Adrenal gland (tissue), 12 donors: ENCODE data around the gene TSPEAR. TPM values are rescaled to one million over a fixed set of nuclear protein-coding genes. Genes with fewer than 3 reads are reported as not detected.
"Not testable (repeated sequence)": the region's sequence is repeated elsewhere in the genome, so short reads cannot be mapped to it uniquely, and the experiment has no call there.

Experiments used
- DNase-seq, 7 donors: peaks; one replicate each; pipeline ENCODE4 v3.0.0-alpha.2; 2019 to 2020
- H3K27ac ChIP-seq, 5 donors: fragments of 200-600 bp; sonication (generic) in 4 of 5; 1 replicate in 3 of 5; 2 replicates in 2 of 5; pipeline versions ENCODE4 v1.5.1 to v1.8.0; 2016 to 2020; ENCODE audit warnings: mild to moderate bottlenecking in 1 of 5
- H3K27me3 ChIP-seq: fragments of 200-600 bp; 2 replicates; pipeline ENCODE4 v1.8.0; 2021
- H3K36me3 ChIP-seq, 2 donors: fragments of 200-600 bp; replicated peaks in 1 of 2; 1 replicate in 1 of 2; 2 replicates in 1 of 2; pipeline versions ENCODE4 v1.5.1 to v1.8.0; 2018 to 2022
- H3K4me1 ChIP-seq, 2 donors: fragments of 200-600 bp; replicated peaks in 1 of 2; 1 replicate in 1 of 2; 2 replicates in 1 of 2; pipeline versions ENCODE4 v1.5.1 to v1.8.0; 2018 to 2021
- H3K4me3 ChIP-seq, 4 donors: fragments of 200-600 bp; sonication (generic) in 3 of 4; one replicate each; pipeline ENCODE4 v1.5.1; 2016 to 2018
- H3K9me3 ChIP-seq, 3 donors: fragments of 200-600 bp; sonication (generic) in 1 of 3; replicated peaks in 1 of 3; 1 replicate in 2 of 3; 2 replicates in 1 of 3; pipeline versions ENCODE4 v1.5.1 to v1.8.0; 2016 to 2021
- CTCF ChIP-seq, 6 experiments: fragments of 450-650 bp in 4 of 6; fragments of 200-600 bp in 2 of 6; sonication (generic) in 1 of 6; IDR thresholded peaks; 1 replicate in 5 of 6; 2 replicates in 1 of 6; pipeline versions ENCODE4 v1.5.1 to v1.8.0; 2016 to 2021; ENCODE audit warnings: antibody characterized with exemption in 6 of 6, mild to moderate bottlenecking in 2 of 6, moderate library complexity in 1 of 6
- POLR2A ChIP-seq, 2 donors: fragments of 450-650 bp; IDR thresholded peaks; one replicate each; pipeline ENCODE4 v1.6.1; 2017; ENCODE audit warnings: antibody characterized with exemption in 2 of 2, mild to moderate bottlenecking in 2 of 2, moderate library complexity in 1 of 2
- whole genome bisulfite sequencing, 4 donors: extraction: QIAGEN DNeasy Blood & Tissue Kit in 2 of 4; methylation state at CpG; one replicate each; pipeline versions ENCODE4 v1.1.5 to v1.1.7; 2013 to 2017; 5-methylcytosine and 5-hydroxymethylcytosine counted together
- intact Hi-C, 2 donors: fragments of 100-400 bp; cut with DNase I; formaldehyde crosslinking; loops; one replicate each; pipeline versions ENCODE4 v1.14.1 to v1.15.0; 2022 to 2023
- polyA plus RNA-seq, 3 donors: library from polyadenylated mRNA; stranded (reverse); fragments of 200-250 nt in 2 of 3; fragments of 350-450 nt in 1 of 3; fragmentation: Illumina TruSeq in 1 of 3; extraction: RNeasy Lipid Tissue Mini Kit (QIAGEN cat#74804) in 1 of 3; gene quantifications; one replicate each; pipeline ENCODE4 v1.2.3, GENCODE V29; 2013 to 2014
- total RNA-seq, 9 donors: library from RNA; depleted of rRNA in 4 of 9; stranded (reverse); fragments of >200 nt in 4 of 9; fragments of 120-200 nt in 1 of 9; fragmentation: NEBNext Ultra II Directional in 1 of 9; extraction: Animal tissue kit (Norgen Biotek cat#: 25700) in 1 of 9; gene quantifications; one replicate each; pipeline versions ENCODE4 v1.1.0 to v1.2.4, GENCODE V29; 2013 to 2023
- donor health status: healthy with polysubstance abuse.
- donor health status: Bipolar disorder and iron deficiency.
- donor health status: DM: yes; HTN: yes; CAD: no.
- donor health status: DM: no; HTN: no; CAD: no.
- donor health status: DM: no; HTN: no; CAD: no.
- donor health status: DM: yes; HTN: yes; CAD: no.

TSPEAR gene
- total and polyA plus RNA-seq, 12 donors, result not detected

- Histone ChIP-seq H3K4me1 (no peaks in the 10 kb centered on the region), H3K9me3 (no peaks in the 10 kb centered on the region), H3K27ac (no peak overlapping the region), H3K27me3 (no peaks in the 10 kb centered on the region), H3K36me3 (no peaks in the 10 kb centered on the region), H3K4me3 (no peak overlapping the region)
- 67 to 79% (median 76%) methylated on average over 10 to 14 of the region's 14 CpGs for WGBS, 4 donors
- no peak for DNase-seq
- intact Hi-C loops, result no loop called here
- TF ChIP-seq CTCF (IDR thresholded peaks at IDR 0.05) (no peak), POLR2A (IDR thresholded peaks at IDR 0.05) (no peak)
These were observed 228.6 kb downstream of the TSPEAR start for GRCh38 chr21:44482581-44483287.

GRCh38 chr21:44480200-44481053 lies 230.9 kb downstream of the TSPEAR start:
- Histone ChIP-seq H3K4me1 (no peaks in the 10 kb centered on the region), H3K36me3 (no peaks in the 10 kb centered on the region), H3K27me3 (no peaks in the 10 kb centered on the region), H3K9me3 (no peaks in the 10 kb centered on the region), H3K27ac (no peak overlapping the region), H3K4me3 (no peak overlapping the region)
- 68 to 83% (median 77%) methylated on average over 10 to 16 of the region's 16 CpGs for WGBS, 4 donors
- intact Hi-C loops, result no loop called here
- TF ChIP-seq POLR2A (IDR thresholded peaks at IDR 0.05), result no peak
- no peak for TF ChIP-seq CTCF (IDR thresholded peaks at IDR 0.05)
- DNase-seq, result no peak

- peak; percentile 43 to 84 (median 55) for DNase-seq
- peak; percentile 46 to 76 (median 68) for TF ChIP-seq CTCF (IDR thresholded peaks at IDR 0.05)
These were observed 231.7 kb downstream of the TSPEAR start for GRCh38 chr21:44479556-44480199.

GRCh38 chr21:44478801-44479167 lies 232.6 kb downstream of the TSPEAR start:
- WGBS, 4 donors, result 83 to 88% (median 87%) methylated on average over 3 to 5 of the region's 5 CpGs

More at GRCh38 chr21:44479556-44480199, 231.7 kb downstream of the TSPEAR start:
- H3K4me1 ChIP-seq, H3K9me3 ChIP-seq, H3K27ac ChIP-seq, H3K27me3 ChIP-seq, H3K36me3 ChIP-seq, H3K4me3 ChIP-seq, intact Hi-C loops: not testable (repeated sequence)
- WGBS, 4 donors, result 30 to 43% (median 38%) methylated on average over 13 to 21 of the region's 21 CpGs

More at GRCh38 chr21:44478801-44479167, 232.6 kb downstream of the TSPEAR start:
- Histone ChIP-seq H3K4me3 (no peak overlapping the region), H3K9me3 (no peaks in the 10 kb centered on the region), H3K27me3 (no peaks in the 10 kb centered on the region), H3K36me3 (no peaks in the 10 kb centered on the region), H3K27ac (no peak overlapping the region), H3K4me1 (no peaks in the 10 kb centered on the region)
- intact Hi-C loops, result no loop called here
- TF ChIP-seq CTCF (IDR thresholded peaks at IDR 0.05) (no peak), POLR2A (IDR thresholded peaks at IDR 0.05) (no peak)
- DNase-seq, result no peak
